Measurements from ENCODE around the gene ORMDL3. TPM values are rescaled to one million over a fixed set of nuclear protein-coding genes. Genes with fewer than 3 reads are reported as not detected.

Gene ORMDL3
- 47.2 TPM for polyA plus RNA-seq (2013, experiment 1 of 2; ENCODE audit: insufficient read length)
- polyA plus RNA-seq (2013, experiment 2 of 2; ENCODE audit: insufficient read length) = 44.0 TPM

DNA sequence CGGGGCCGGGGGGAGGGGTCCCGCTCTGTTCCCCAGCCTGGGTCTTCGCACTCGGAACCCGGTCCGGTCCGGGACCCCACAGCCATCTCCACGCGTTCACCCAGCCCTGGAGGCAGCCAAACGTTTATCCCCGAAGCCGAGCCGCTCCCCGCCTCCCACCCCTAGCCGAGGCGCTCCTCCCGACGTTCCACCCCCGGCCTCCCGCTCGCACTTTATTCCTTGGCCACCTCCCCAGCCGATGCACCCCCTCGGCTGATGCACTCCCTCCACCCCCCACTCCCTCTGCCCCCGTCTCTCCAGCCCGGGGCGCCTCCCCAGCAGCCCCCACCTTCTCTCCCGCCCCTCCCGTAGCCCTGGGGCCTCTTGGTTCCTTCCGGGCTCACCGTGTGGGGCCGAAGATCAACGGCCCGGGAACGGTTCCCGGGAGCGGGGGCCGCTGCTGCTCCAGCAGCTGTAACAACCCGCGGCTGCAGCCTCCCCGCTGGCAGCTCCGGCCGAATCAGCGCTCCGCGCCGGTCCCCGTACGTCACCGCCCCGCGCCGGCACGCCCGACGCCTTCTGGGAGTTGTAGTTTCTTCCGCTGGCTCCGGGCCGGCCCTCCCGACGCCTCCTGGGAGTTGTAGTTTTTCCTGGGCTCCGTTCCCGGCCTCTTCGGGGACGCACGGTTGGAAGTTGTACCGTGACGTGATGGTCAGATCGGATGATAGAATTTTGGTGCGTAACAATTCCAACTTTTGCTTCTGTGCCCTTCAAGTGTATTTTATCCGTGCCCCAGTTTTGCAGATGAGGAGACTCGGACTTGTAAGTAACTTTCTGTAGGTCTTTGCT is at the start of gene ORMDL3, which contains the start of gene LRRC3C:
Gene ORMDL3, minus strand, starts transcription at position 501 of the 828 bp plus-strand sequence. CDS start 3,398 bp downstream, outside the sequence.
Gene LRRC3C, plus strand, starts transcription at position 632 of the 828 bp plus-strand sequence. CDS start 13,792 bp downstream, outside the sequence.
- DNase-seq = peak; percentile 93

DNA sequence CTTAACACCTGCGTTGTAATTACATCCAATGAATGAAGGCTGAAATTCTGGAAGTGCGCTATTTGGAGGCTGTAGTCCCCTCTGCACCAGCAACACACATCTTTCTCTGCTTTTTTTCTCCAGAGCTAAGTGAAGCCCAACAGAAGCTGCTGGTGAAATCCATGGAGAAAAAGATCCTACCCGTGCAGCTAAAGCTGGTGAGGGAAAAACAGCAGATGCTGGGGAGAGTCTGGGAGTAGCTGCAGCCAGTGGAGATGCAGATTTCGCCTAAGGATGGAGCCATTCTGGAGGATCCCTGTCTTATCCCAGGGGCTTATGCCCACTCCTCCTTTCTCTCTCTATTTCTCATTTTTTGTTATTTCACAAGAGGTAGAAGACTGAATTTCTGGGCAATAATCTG is 48.4 kb upstream of the ORMDL3 start:
- DNase-seq = no peak

DNA sequence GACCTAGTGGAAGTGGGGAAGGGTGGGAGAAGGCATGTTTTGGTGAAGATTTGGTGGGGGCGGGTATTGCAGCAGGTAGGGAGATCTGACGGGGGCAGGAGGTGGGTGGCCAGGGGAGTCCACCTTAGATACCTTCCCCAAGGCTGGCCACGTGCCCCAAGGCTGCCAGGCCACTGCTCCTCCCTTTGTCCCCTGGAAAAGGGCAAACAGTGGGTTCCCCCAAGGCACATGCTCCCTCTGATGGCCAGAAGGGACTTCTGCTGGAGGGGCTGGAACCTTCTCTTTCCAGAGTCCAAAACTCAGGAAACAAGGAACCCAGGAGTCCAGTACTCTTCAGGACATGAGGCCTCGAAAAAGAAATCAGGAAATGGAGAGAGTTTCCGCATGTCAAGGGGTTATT is 47.0 kb upstream of the ORMDL3 start:
- DNase-seq = no peak

GRCh38 chr17:39973496-39973895 is 46.1 kb upstream of the ORMDL3 start:
- DNase-seq = peak; percentile 23

- DNase-seq = no peak
Observed at GRCh38 chr17:39972271-39972670, 44.9 kb upstream of the ORMDL3 start.

DNA sequence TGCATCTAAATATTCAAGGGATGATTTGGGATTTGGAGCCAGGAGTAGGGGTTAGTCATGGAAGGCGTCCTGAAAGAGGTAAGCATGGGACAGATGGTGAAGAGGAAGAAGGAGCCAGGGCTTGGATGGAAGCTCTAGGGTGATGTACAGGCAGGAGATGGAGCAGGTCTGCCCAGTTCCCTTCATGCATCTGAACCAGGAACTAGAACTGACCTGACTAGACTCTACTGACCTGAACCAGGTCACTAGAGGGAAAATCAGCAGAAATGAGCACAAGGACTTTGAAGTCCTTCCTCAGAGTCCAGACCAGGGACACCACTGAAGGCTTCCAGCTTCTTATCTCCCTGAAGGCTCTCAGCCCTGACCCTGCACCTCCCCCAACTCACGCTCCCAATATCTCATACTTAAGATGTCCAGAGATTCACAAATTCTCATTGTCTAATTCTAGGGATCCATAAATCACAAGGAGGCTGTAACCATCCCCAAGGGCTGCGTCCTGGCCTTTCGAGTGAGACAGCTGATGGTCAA is 43.7 kb upstream of the ORMDL3 start:
- DNase-seq = no peak

- no peak for DNase-seq
Observed at GRCh38 chr17:39970157-39970692, 42.8 kb upstream of the ORMDL3 start.

DNA sequence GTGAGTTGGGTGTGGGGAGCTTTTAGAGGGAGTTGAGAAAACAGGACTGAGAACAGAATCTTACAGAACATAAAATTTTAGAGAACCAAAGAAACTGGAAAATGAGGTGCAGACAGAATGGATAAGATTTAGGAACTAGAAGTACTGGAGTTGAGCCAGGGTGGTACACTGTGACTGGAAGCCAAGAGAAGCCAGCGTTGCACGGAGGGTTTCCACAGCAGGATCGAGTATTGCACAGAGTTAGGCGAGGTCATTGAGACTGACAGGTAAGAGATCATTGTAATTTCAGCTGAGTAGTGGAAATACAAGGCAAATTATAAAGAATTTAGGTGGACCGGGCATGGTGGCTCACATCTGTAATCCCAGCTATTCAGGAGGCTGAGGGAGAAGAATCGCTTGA is 42.0 kb upstream of the ORMDL3 start:
- DNase-seq = no peak

GRCh38 chr17:39968761-39969160 is 41.4 kb upstream of the ORMDL3 start:
- DNase-seq = no peak

GRCh38 chr17:39966771-39967170 is 39.4 kb upstream of the ORMDL3 start:
- DNase-seq = no peak

DNA sequence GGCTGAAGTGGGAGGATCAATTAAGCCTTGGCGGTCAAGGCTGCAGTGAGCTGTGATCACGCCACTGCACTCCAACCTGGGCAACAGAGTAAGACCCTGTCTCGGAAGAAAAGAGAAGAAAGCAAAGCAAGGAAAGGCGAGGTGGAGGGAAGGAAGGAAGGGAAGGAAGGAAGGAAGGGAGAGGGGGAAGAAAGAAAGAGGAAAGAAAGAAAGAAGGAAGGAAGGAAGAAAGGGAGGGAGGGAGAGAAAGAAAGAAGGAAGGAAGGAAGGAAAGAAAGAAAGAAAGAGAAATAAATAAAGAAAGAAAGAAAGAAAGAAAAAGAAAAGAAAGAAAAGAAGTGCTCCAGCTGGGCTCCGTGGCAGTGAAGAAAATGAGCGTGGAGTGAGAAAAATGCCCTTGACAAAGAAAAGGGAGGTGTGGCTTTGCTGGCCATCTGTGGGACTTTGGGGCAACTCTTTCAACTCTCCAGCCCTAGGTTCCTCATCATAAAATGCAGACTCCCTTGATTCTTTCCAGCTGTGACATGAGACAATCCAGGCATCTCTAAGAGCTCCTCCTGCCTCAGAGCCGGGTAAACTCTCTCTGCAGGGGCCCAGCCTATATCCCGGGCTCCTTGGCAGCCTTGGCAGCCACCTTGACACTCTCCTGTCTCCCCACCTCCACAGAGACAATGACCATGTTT is 37.8 kb upstream of the ORMDL3 start:
- no peak for DNase-seq

GRCh38 chr17:39963829-39964228 is 36.4 kb upstream of the ORMDL3 start:
- DNase-seq = no peak

DNA sequence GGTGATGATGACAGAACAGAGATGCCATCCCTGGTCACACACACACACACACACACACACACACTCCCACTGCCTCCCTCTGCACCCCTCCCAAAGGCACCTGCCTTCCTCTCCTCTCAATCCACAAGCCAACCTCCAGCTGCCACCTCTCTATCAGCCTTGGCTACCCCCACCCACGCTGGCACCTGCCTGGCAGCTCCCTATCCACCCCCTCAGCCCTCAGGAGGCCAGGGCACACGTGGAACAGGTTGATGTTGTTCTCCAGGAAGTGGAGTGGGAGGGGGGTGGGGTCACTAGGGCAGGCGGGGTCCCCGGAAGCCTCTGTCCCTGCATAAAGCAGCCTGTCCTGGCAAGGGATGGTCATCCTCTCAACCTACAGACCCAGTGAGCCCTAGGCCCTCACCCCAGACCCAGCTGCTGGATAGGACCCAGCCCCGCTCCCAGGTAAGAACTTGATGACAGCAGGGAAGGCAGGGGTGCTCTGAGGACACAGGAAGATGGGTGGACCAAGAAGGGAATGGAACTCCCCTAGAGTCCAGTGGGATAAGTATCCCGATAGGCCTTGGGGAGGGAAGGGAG is 35.3 kb upstream of the ORMDL3 start, which contains the start of gene GSDMA:
Gene GSDMA, plus strand, starts transcription at position 363 of the 579 bp plus-strand sequence. CDS start 2,684 bp downstream, outside the sequence.
- DNase-seq = no peak

GRCh38 chr17:39960524-39961041 is 33.2 kb upstream of the ORMDL3 start:
- no peak for DNase-seq

- no peak for DNase-seq
Observed at GRCh38 chr17:39955726-39956225, 28.4 kb upstream of the ORMDL3 start.

DNA sequence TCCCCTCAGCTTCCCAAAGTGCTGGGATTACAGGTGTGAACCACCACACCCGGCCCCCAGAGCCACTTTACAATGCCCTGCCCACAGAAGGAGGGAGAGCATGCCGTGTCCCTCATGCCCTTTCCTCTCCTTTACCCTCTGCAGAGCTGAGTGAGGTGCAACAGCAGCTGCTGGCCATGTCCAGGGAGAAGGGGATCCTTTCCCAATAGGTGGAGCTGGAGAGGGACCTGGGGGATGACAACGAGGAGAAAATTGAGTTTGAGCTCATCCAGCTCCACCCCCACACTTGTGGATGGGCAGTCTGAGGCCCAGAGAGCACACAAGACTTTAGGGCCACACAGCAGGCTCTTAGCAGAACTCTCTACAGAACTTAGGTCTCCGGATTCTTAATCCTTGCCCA is 27.5 kb upstream of the ORMDL3 start:
- DNase-seq = no peak

DNA sequence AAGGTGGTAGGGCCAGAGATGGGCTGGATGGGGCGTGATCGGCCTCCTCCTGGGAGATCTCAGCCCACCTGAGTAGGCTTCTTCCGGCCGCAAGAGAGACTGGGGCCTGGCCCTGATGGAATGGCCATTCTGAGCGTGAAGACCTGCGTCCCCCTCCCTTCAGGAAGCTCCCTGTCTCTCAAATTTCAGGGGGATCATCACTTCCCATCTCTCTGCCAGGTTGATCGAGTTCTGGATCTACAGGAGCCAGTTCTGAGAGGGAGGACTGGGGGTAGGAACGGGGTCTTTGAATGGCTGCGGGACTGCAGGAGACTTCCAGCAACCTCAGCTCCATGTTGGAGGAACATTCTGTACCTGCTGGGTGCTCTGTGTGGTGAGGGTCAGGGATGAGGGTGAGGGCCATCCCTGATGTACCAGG is 26.1 kb upstream of the ORMDL3 start:
- no peak for DNase-seq

- peak; percentile 93 for DNase-seq
Observed at GRCh38 chr17:39952680-39953470, 25.5 kb upstream of the ORMDL3 start.

DNA sequence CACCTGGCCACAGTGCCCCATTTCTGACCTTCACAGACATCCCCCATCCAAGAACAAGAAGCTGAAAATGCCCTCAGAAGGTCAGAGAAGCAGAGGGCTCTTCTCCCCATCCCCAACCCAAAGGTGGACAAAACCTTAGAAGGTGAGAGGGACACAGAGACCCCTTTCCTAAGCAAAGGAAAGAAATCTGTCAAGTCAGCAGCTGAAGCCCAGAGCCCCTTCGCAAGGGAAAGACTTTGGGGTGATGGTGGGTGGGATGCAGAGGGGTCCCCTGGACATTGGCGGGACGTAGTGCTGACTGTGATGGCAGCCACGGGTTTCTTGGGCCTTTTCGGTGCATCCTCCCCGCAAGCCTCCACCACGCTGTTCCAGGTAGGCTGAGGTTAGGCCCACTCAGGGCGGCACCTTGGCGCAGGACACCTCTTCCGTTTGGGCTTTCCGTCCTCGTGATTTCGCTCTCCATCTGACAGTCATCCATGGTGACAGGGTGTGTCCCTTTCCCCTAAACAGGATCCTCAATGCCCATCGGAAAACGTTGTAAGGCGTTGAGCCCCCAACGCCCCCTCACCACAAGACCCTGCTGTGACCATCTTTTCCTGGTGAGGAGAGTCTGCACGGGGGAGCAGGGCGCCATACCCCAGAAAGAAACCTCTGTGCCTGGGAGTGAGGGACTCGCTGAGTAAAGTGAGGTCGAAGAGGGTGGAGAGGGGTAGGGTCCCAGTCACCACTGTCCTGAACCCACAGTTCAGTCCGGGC is 24.7 kb upstream of the ORMDL3 start:
- DNase-seq = no peak

DNA sequence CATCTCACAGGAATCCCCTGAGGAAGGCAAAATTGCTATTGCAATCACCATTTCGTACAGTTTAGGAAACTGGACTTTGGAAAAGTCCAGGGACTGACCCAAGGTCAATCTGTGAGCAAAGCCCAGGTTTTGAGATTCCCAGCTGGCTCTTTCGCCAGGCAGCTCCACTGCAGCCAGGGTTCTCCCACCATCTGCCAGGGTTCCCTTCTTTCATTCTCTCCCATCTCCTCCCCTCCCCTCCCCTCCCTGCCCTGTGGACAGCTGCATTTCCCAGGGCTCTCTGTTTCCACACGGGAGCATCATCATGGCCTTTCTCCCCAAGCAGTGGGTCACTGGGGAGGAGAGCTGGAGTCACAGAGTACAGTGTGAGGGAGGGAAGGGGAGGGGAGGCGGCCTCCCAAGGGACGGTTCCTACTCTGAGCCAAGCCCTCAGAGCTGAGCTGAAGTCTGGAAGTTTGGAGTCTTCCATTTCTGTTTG is 23.5 kb upstream of the ORMDL3 start:
- DNase-seq = no peak

Measured in fibroblast of skin of abdomen (primary cell).